Fibroblast of lung (primary cell): ENCODE results near the gene DDX28. TPM values are rescaled to one million over a fixed set of nuclear protein-coding genes. Genes with fewer than 3 reads are reported as not detected.

Experiments used
- DNase-seq, 2 donors: peaks; one replicate each; pipeline versions ENCODE4 v3.0.0 to v3.0.0-alpha.2; 2010; ENCODE audit warnings: low read depth in 2 of 2
- H2AFZ ChIP-seq: 2 replicates; pipeline ENCODE4 v1.5.1; 2012; ENCODE audit warnings: low read length, control low read depth, inconsistent platforms
- H3K27ac ChIP-seq: 2 replicates; pipeline ENCODE4 v1.5.1; 2011; ENCODE audit warnings: low read length, control low read depth; ENCODE audit not compliant: insufficient read depth
- H3K27me3 ChIP-seq: 2 replicates; pipeline ENCODE4 v1.5.1; 2011; ENCODE audit warnings: mild to moderate bottlenecking, low read length; ENCODE audit not compliant: control insufficient read depth, insufficient read depth
- H3K36me3 ChIP-seq: 2 replicates; pipeline ENCODE4 v1.5.1; 2011; ENCODE audit warnings: low read length; ENCODE audit not compliant: control insufficient read depth, insufficient read depth
- H3K4me1 ChIP-seq: 2 replicates; pipeline ENCODE4 v1.5.1; 2011; ENCODE audit warnings: low read length; ENCODE audit not compliant: control insufficient read depth, insufficient read depth; ENCODE audit errors: extremely low read depth
- H3K4me2 ChIP-seq: 2 replicates; pipeline ENCODE4 v1.5.1; 2011; ENCODE audit warnings: low read length, control low read depth; ENCODE audit not compliant: insufficient read depth; ENCODE audit errors: extremely low read depth
- H3K4me3 ChIP-seq, 4 experiments: fragments of 200-600 bp in 1 of 4; sonication (generic) in 1 of 4; replicated peaks in 1 of 4; 2 replicates each; pipeline ENCODE4 v1.5.1; 2011 to 2016; ENCODE audit warnings: low read length in 4 of 4, low read depth in 3 of 4, mild to moderate bottlenecking in 3 of 4, control low read depth in 2 of 4, inconsistent platforms in 1 of 4, mixed read lengths in 1 of 4; ENCODE audit not compliant: insufficient read depth in 1 of 4; ENCODE audit errors: control extremely low read depth in 1 of 4
- H3K79me2 ChIP-seq: 2 replicates; pipeline ENCODE4 v1.5.1; 2012; ENCODE audit warnings: mild to moderate bottlenecking, low read length, inconsistent platforms; ENCODE audit not compliant: control insufficient read depth, insufficient read depth
- H3K9ac ChIP-seq: 2 replicates; pipeline ENCODE4 v1.5.1; 2011; ENCODE audit warnings: mild to moderate bottlenecking, low read length, control low read depth; ENCODE audit not compliant: insufficient read depth
- H3K9me3 ChIP-seq: 2 replicates; pipeline ENCODE4 v1.5.1; 2012; ENCODE audit warnings: low read depth, low read length; ENCODE audit not compliant: control insufficient read depth, insufficient read depth
- H4K20me1 ChIP-seq: 2 replicates; pipeline ENCODE4 v1.5.1; 2011; ENCODE audit warnings: low read length; ENCODE audit not compliant: control insufficient read depth, insufficient read depth; ENCODE audit errors: extremely low read depth
- CTCF ChIP-seq, 2 donors: IDR thresholded peaks in 1 of 2; conservative IDR thresholded peaks in 1 of 2; 1 replicate in 1 of 2; 2 replicates in 1 of 2; pipeline ENCODE4 v1.5.1; 2011 to 2012; ENCODE audit warnings: low read length in 2 of 2, control low read depth in 1 of 2, inconsistent platforms in 1 of 2, low read depth in 1 of 2, mild to moderate bottlenecking in 1 of 2
- EZH2 ChIP-seq: IDR thresholded peaks from 2 replicates; pipeline ENCODE4 v1.5.1; 2012; ENCODE audit warnings: low read length, control low read depth, mild to moderate bottlenecking; ENCODE audit errors: missing control alignments
- polyA plus RNA-seq, 2 donors: library from polyadenylated mRNA; depleted of rRNA in 1 of 2; stranded (reverse) in 1 of 2; unstranded in 1 of 2; fragments of >200 nt; gene quantifications; 2 replicates each; pipeline ENCODE4 v1.2.1, GENCODE V29; 2011 to 2012; ENCODE audit warnings: missing spikeins in 1 of 2
- total RNA-seq: library from RNA; depleted of rRNA; stranded (reverse); fragments of >200 nt; gene quantifications from 2 replicates; pipeline ENCODE4 v1.2.1, GENCODE V29; 2014

The DDX28 gene
- total and polyA plus RNA-seq, 2 donors (not counting 1 experiment from before 2014, with no cell fraction given), result 5.3 to 10.7 TPM

DNA sequence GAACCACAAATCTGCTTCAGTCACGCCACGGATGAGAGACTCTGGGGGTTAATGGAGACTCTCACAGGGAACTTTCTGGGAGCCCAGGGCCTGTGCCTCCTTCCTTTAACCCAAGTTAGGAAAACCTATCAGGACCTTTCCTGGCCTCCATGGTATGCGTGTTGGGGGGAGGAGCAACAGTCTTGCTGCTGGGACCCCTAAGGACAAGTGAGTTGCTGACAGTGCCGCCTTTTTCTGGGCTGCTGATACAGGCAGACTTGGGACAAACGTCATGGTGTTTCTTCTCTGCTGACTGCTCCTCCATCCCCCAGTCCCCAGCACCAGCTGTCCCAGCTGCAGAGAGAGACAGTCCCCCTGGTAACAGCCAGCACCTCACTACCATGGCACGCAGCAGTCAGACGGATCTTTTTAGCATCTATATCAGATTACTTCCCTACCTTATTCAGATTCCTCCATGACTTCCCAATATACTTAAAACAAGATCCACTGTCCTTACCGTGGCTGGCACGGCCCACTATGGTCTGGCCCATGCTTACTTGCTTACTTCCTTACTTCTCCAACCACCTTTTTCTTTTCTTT, 13.8 kb downstream of the DDX28 start:
- no peaks in the 10 kb centered on the region for H3K4me1 ChIP-seq

DNA sequence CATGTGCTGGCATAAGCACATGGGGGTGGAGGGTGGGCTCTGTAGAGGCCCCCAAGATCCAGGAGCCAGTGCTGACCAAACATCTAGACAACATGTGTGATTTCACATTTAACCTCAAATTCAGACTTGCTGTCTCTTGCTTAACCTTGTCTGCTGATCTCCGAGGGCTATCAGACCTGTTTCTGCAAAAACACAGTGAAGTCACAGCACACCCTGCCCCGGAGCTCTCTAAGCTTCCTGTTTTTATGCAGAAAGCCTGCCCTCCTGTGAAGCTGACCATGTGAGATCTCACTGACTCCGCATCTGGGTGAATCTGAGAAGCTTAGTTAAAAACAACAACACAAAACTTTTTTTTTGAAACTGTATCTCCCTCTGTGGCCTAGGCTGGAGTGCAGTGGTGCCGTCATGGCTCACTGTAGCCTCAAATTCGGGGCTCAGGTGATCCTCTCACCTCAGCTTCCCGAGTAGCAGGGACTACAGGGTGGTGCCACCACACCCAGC, 17.2 kb downstream of the DDX28 start:
- TF ChIP-seq EZH2 (no peak), CTCF (conservative IDR thresholded peaks at IDR 0.05 in 1 of 2, IDR thresholded peaks at IDR 0.05 in 1 of 2; ENCODE audit: low read depth in 1 of 2, low read length in 2 of 2) (no peak)
- Histone ChIP-seq H3K4me2 (no peak overlapping the region), H3K9me3 (no peaks in the 10 kb centered on the region), H3K4me1 (no peaks in the 10 kb centered on the region), H3K9ac (no peak overlapping the region), H3K27ac (no peak overlapping the region), H3K36me3 (no peaks in the 10 kb centered on the region), H3K4me3 (no peak overlapping the region), H4K20me1 (no peaks in the 10 kb centered on the region), H3K79me2 (no peaks in the 10 kb centered on the region), H2AFZ (no peak overlapping the region), H3K27me3 (no peaks in the 10 kb centered on the region)
- peak in 1 of 2 donors; percentile 14 for DNase-seq

More for the DNA sequence above, 13.8 kb downstream of the DDX28 start:
- no peaks in the 10 kb centered on the region for H3K9me3 ChIP-seq
- no peak for DNase-seq
- no peak overlapping the region for H3K27ac ChIP-seq
- no peak overlapping the region for H3K4me3 ChIP-seq
- H3K9ac ChIP-seq, result no peak overlapping the region
- H3K36me3 ChIP-seq, result no peaks in the 10 kb centered on the region
- TF ChIP-seq EZH2, result no peak
- TF ChIP-seq CTCF (conservative IDR thresholded peaks at IDR 0.05 in 1 of 2, IDR thresholded peaks at IDR 0.05 in 1 of 2; ENCODE audit: low read depth in 1 of 2, low read length in 2 of 2), result no peak
- no peaks in the 10 kb centered on the region for H3K27me3 ChIP-seq
- no peaks in the 10 kb centered on the region for H3K79me2 ChIP-seq
- no peak overlapping the region for H2AFZ ChIP-seq
- no peaks in the 10 kb centered on the region for H4K20me1 ChIP-seq
- no peak overlapping the region for H3K4me2 ChIP-seq

GRCh38 chr16:68005211-68005610, 17.8 kb downstream of the DDX28 start:
- Histone ChIP-seq H3K9me3 (no peaks in the 10 kb centered on the region), H3K36me3 (no peaks in the 10 kb centered on the region), H3K4me3 (no peak overlapping the region), H3K4me2 (no peak overlapping the region), H4K20me1 (no peaks in the 10 kb centered on the region), H3K4me1 (no peaks in the 10 kb centered on the region), H2AFZ (no peak overlapping the region), H3K9ac (no peak overlapping the region), H3K27me3 (no peaks in the 10 kb centered on the region), H3K79me2 (no peaks in the 10 kb centered on the region), H3K27ac (no peak overlapping the region)
- no peak for TF ChIP-seq CTCF (conservative IDR thresholded peaks at IDR 0.05 in 1 of 2, IDR thresholded peaks at IDR 0.05 in 1 of 2; ENCODE audit: low read depth in 1 of 2, low read length in 2 of 2)
- no peak for TF ChIP-seq EZH2
- no peak for DNase-seq
